HepG2 (cell line): ENCODE measurements around the gene SNX9. TPM values are rescaled to one million over a fixed set of nuclear protein-coding genes. Genes with fewer than 3 reads are reported as not detected.
A peak's percentile ranks its signal among the peaks of the same experiment; 100 is the strongest.

Experiments used
- ARNT ChIP-seq: fragments of 450-650 bp; IDR thresholded peaks from 2 replicates; pipeline ENCODE4 v1.6.1; 2017
- CENPX ChIP-seq: sonication (generic); formaldehyde crosslinking; IDR thresholded peaks from 2 replicates; pipeline ENCODE4 v1.9.0; 2021; ENCODE audit warnings: mild to moderate bottlenecking, missing genetic modification reagents, moderate library complexity
- CREB1 ChIP-seq, 2 experiments: fragments of 450-650 bp in 1 of 2; IDR thresholded peaks; 2 replicates each; pipeline ENCODE4 v1.6.1; 2016 to 2017; ENCODE audit warnings: control low read depth in 1 of 2, mild to moderate bottlenecking in 1 of 2, missing compliant biosample characterization in 1 of 2, missing genetic modification characterization in 1 of 2
- PITX1 ChIP-seq: sonication (generic); formaldehyde crosslinking; IDR thresholded peaks from 2 replicates; pipeline ENCODE4 v1.5.1; 2020; ENCODE audit warnings: mild to moderate bottlenecking, missing genetic modification reagents
- POLR2AphosphoS2 ChIP-seq: IDR thresholded peaks from 2 replicates; pipeline ENCODE4 v1.6.1; 2011; ENCODE audit warnings: low read depth, low read length, improper control_type of control experiment
- SOX13 ChIP-seq, 3 experiments: fragments of 450-650 bp in 1 of 3; sonication (generic) in 1 of 3; formaldehyde crosslinking in 1 of 3; IDR thresholded peaks in 2 of 3; conservative IDR thresholded peaks in 1 of 3; 2 replicates each; pipeline versions ENCODE4 v1.5.0 to v1.6.1; 2016 to 2020; ENCODE audit warnings: antibody characterized with exemption in 1 of 3, mild to moderate bottlenecking in 1 of 3, missing compliant biosample characterization in 1 of 3, missing genetic modification reagents in 1 of 3, moderate library complexity in 1 of 3
- THYN1 ChIP-seq: sonication (generic); formaldehyde crosslinking; IDR thresholded peaks from 2 replicates; pipeline ENCODE4 v1.8.1; 2023; ENCODE audit warnings: low read depth, mild to moderate bottlenecking, moderate library complexity, missing genetic modification reagents, borderline replicate concordance
- ZBTB7A ChIP-seq: sonication (generic); formaldehyde crosslinking; IDR thresholded peaks from 2 replicates; pipeline ENCODE4 v1.8.0; 2022; ENCODE audit warnings: mild to moderate bottlenecking, missing genetic modification reagents
- ZFYVE20 ChIP-seq: sonication (generic); formaldehyde crosslinking; IDR thresholded peaks from 2 replicates; pipeline ENCODE4 v1.8.0; 2023; ENCODE audit warnings: low read depth, mild to moderate bottlenecking, moderate library complexity, missing genetic modification reagents, borderline replicate concordance
- ZNF10 ChIP-seq: sonication (generic); formaldehyde crosslinking; IDR thresholded peaks from 2 replicates; pipeline ENCODE4 v1.4.0; 2020; ENCODE audit warnings: mild to moderate bottlenecking, low read depth, missing genetic modification reagents, borderline replicate concordance
- ZNF510 ChIP-seq: sonication (generic); formaldehyde crosslinking; IDR thresholded peaks from 2 replicates; pipeline ENCODE4 v1.4.0; 2020; ENCODE audit warnings: low read depth, mild to moderate bottlenecking, missing genetic modification reagents
- ZNF619 ChIP-seq: sonication (generic); formaldehyde crosslinking; IDR thresholded peaks from 2 replicates; pipeline ENCODE4 v1.4.0; 2020; ENCODE audit warnings: mild to moderate bottlenecking, missing genetic modification reagents
- ZNF761 ChIP-seq: sonication (generic); formaldehyde crosslinking; conservative IDR thresholded peaks from 2 replicates; pipeline ENCODE4 v1.4.0; 2020; ENCODE audit warnings: mild to moderate bottlenecking, missing genetic modification reagents
- ZNF883 ChIP-seq: sonication (generic); formaldehyde crosslinking; IDR thresholded peaks from 2 replicates; pipeline ENCODE4 v1.5.1; 2020; ENCODE audit warnings: mild to moderate bottlenecking, missing genetic modification reagents; ENCODE audit errors: not compliant biosample characterization
- ZSCAN20 ChIP-seq: sonication (generic); formaldehyde crosslinking; IDR thresholded peaks from 2 replicates; pipeline ENCODE4 v1.4.0; 2020; ENCODE audit warnings: missing genetic modification reagents, mild to moderate bottlenecking, borderline replicate concordance
- polyA plus RNA-seq, 8 experiments: library from polyadenylated mRNA; depleted of rRNA in 3 of 8; stranded (reverse) in 7 of 8; unstranded in 1 of 8; fragments of >200 nt; fragmentation: Illumina TruSeq in 4 of 8; extraction: Trizol in 4 of 8; gene quantifications; 2 replicates each; pipeline versions ENCODE4 v1.2.1 to v1.2.3, GENCODE V29; 2011 to 2016; ENCODE audit warnings: low read depth in 4 of 8, missing spikeins in 1 of 8, mixed read lengths in 1 of 8; ENCODE audit not compliant: insufficient read depth in 1 of 8
- total RNA-seq, 5 experiments: library from RNA; depleted of rRNA; stranded (reverse); fragments of >200 nt; fragmentation: Illumina TruSeq; extraction: Trizol; gene quantifications; 2 replicates each; pipeline ENCODE4 v1.2.3, GENCODE V29; 2016; ENCODE audit warnings: low read depth in 1 of 5
- TF ChIP-seq, protein P1 (sequence below): sonication (generic); formaldehyde crosslinking; IDR thresholded peaks from 2 replicates; pipeline ENCODE4 v1.4.0; 2020; ENCODE audit warnings: missing genetic modification reagents; ENCODE audit errors: not compliant biosample characterization
- TF ChIP-seq, protein P2 (sequence below): sonication (generic); formaldehyde crosslinking; IDR thresholded peaks from 2 replicates; pipeline ENCODE4 v1.4.0; 2020; ENCODE audit warnings: missing genetic modification reagents, borderline replicate concordance
- TF ChIP-seq, protein P3 (sequence below): sonication (generic); formaldehyde crosslinking; conservative IDR thresholded peaks from 2 replicates; pipeline ENCODE4 v1.4.0; 2020; ENCODE audit warnings: missing genetic modification reagents
- TF ChIP-seq, protein P4 (sequence below): sonication (generic); formaldehyde crosslinking; IDR thresholded peaks from 2 replicates; pipeline ENCODE4 v1.4.0; 2020; ENCODE audit warnings: missing genetic modification reagents

SNX9 gene
- total and polyA plus RNA-seq, 2 of the 13 experiments (the other 11 are each of a cell fraction or from before 2014, with no cell fraction given), result 21.9 to 36.0 TPM

DNA sequence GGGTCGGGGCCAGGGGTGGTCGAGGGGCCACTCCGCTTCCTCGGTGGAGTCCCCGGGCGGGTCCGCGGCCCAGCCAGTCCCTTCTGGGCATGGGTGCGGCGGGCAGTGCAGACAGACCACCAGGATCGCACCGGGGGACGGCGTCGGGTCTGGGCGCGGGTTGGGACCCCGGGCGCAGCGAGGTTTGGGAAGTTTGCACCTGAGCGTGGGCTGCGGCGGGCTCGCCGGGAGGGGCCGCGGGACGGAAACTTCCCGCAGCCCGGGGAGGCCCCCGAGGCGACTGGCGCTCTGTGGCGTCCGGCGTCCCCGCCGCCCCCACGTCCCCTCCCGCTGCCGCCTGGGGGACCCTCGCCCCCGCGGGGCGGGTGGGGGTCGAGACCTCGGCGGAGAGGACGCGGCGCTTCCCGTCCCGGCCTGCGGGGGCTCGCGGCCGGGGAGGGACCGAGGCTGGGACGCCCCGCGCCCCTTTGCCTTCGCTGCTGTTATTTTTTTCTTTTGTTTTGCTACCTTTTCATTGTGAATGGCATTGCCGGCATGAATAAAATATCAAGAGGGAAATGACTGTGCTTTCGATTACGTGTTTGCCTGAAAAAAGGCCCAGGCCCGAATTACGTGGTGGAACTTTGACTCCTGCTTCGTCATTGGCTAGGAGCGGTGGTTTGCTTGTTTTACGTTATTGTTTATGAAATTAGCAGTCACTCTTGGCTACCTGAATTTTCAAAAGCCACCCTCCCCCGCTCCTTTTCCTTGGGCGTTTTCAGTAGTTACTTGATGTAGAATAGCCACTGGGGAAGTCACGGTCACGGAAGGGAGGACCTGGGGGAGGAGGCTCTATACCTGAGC is 703 bp downstream of the SNX9 start (continued):
- TF ChIP-seq, protein P1, sequence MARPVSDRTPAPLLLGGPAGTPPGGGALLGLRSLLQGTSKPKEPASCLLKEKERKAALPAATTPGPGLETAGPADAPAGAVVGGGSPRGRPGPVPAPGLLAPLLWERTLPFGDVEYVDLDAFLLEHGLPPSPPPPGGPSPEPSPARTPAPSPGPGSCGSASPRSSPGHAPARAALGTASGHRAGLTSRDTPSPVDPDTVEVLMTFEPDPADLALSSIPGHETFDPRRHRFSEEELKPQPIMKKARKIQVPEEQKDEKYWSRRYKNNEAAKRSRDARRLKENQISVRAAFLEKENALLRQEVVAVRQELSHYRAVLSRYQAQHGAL (CRISPR knock-in tag), result no peak
- TF ChIP-seq ZSCAN20 (CRISPR knock-in tag), result peak; percentile 38; the same call in 1 of the 2 replicates
- TF ChIP-seq, protein P2, sequence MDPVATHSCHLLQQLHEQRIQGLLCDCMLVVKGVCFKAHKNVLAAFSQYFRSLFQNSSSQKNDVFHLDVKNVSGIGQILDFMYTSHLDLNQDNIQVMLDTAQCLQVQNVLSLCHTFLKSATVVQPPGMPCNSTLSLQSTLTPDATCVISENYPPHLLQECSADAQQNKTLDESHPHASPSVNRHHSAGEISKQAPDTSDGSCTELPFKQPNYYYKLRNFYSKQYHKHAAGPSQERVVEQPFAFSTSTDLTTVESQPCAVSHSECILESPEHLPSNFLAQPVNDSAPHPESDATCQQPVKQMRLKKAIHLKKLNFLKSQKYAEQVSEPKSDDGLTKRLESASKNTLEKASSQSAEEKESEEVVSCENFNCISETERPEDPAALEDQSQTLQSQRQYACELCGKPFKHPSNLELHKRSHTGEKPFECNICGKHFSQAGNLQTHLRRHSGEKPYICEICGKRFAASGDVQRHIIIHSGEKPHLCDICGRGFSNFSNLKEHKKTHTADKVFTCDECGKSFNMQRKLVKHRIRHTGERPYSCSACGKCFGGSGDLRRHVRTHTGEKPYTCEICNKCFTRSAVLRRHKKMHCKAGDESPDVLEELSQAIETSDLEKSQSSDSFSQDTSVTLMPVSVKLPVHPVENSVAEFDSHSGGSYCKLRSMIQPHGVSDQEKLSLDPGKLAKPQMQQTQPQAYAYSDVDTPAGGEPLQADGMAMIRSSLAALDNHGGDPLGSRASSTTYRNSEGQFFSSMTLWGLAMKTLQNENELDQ (CRISPR knock-in tag), result no peak
- TF ChIP-seq, protein P3, sequence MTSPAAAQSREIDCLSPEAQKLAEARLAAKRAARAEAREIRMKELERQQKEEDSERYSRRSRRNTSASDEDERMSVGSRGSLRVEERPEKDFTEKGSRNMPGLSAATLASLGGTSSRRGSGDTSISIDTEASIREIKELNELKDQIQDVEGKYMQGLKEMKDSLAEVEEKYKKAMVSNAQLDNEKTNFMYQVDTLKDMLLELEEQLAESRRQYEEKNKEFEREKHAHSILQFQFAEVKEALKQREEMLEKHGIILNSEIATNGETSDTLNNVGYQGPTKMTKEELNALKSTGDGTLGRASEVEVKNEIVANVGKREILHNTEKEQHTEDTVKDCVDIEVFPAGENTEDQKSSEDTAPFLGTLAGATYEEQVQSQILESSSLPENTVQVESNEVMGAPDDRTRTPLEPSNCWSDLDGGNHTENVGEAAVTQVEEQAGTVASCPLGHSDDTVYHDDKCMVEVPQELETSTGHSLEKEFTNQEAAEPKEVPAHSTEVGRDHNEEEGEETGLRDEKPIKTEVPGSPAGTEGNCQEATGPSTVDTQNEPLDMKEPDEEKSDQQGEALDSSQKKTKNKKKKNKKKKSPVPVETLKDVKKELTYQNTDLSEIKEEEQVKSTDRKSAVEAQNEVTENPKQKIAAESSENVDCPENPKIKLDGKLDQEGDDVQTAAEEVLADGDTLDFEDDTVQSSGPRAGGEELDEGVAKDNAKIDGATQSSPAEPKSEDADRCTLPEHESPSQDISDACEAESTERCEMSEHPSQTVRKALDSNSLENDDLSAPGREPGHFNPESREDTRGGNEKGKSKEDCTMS (CRISPR knock-in tag), result no peak
- TF ChIP-seq CREB1 (IDR thresholded peaks at IDR 0.05), result peak; percentile 70
- TF ChIP-seq CREB1 (CRISPR knock-in tag; IDR thresholded peaks at IDR 0.05), result 0 out of 2 replicates have a peak, but pooled peaks have one; percentile 19
- TF ChIP-seq ZNF883 (CRISPR knock-in tag), result peak; percentile 4
- TF ChIP-seq PITX1 (CRISPR knock-in tag), result no peak
- TF ChIP-seq CENPX (CRISPR knock-in tag), result no peak
- no peak for TF ChIP-seq ARNT
- no peak; the same call in 1 of the 2 replicates for TF ChIP-seq SOX13 (IDR thresholded peaks at IDR 0.05)
- TF ChIP-seq SOX13 (CRISPR knock-in tag; conservative IDR thresholded peaks at IDR 0.05 in 1 of 2, IDR thresholded peaks at IDR 0.05 in 1 of 2), result no peak; a peak in 1 of 4 replicates
- TF ChIP-seq ZFYVE20, result no peak
- TF ChIP-seq, protein P4, sequence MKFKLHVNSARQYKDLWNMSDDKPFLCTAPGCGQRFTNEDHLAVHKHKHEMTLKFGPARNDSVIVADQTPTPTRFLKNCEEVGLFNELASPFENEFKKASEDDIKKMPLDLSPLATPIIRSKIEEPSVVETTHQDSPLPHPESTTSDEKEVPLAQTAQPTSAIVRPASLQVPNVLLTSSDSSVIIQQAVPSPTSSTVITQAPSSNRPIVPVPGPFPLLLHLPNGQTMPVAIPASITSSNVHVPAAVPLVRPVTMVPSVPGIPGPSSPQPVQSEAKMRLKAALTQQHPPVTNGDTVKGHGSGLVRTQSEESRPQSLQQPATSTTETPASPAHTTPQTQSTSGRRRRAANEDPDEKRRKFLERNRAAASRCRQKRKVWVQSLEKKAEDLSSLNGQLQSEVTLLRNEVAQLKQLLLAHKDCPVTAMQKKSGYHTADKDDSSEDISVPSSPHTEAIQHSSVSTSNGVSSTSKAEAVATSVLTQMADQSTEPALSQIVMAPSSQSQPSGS (CRISPR knock-in tag), result no peak
- no peak for TF ChIP-seq THYN1 (CRISPR knock-in tag)
- no peak for TF ChIP-seq ZNF10
- no peak for TF ChIP-seq ZNF510
- TF ChIP-seq POLR2AphosphoS2, result no peak
- no peak for TF ChIP-seq ZBTB7A (CRISPR knock-in tag)
- no peak for TF ChIP-seq ZNF619 (CRISPR knock-in tag)
- TF ChIP-seq ZNF761 (CRISPR knock-in tag), result peak; percentile 74; the same call in 1 of the 2 replicates
